NCI-H2196 treated with DMSO at 0.1 percent for 48 hours (cell line): ENCODE measurements around the gene SUSD4.

Source experiments
- DNase-seq: peaks from one replicate; lab custom pipeline; 2025; ENCODE audit not compliant: unreplicated experiment; lab: John Stamatoyannopoulos, UW

The SUSD4 gene

GRCh38 chr1:223189903-223190724, 173.9 kb downstream of the SUSD4 start:
- no peak for DNase-seq

- no peak for DNase-seq
Observed at GRCh38 chr1:223189525-223189902, 174.5 kb downstream of the SUSD4 start.

- no peak for DNase-seq
Observed at GRCh38 chr1:223188618-223189356, 175.2 kb downstream of the SUSD4 start.

GRCh38 chr1:223186800-223187199, 177.2 kb downstream of the SUSD4 start:
- DNase-seq, result no peak

GRCh38 chr1:223183268-223183862, 180.6 kb downstream of the SUSD4 start:
- no peak for DNase-seq

- no peak for DNase-seq
Observed at GRCh38 chr1:223180731-223181321, 183.2 kb downstream of the SUSD4 start.

- no peak for DNase-seq
Observed at GRCh38 chr1:223179786-223180185, 184.2 kb downstream of the SUSD4 start.

- no peak for DNase-seq
Observed at GRCh38 chr1:223179280-223179679, 184.7 kb downstream of the SUSD4 start.

- no peak for DNase-seq
Observed at GRCh38 chr1:223177681-223178080, 186.3 kb downstream of the SUSD4 start.

GRCh38 chr1:223176437-223176836, 187.5 kb downstream of the SUSD4 start:
- no peak for DNase-seq

GRCh38 chr1:223175633-223176032, 188.3 kb downstream of the SUSD4 start:
- DNase-seq, result no peak

- no peak for DNase-seq
Observed at GRCh38 chr1:223175032-223175431, 188.9 kb downstream of the SUSD4 start.
